ENCODE measurements around the gene ZBTB16.

Gene ZBTB16

GRCh38 chr11:114066046-114066648 lies 6.6 kb downstream of the ZBTB16 start:
- H2AFZ ChIP-seq (ENCODE audit: low read depth) = no peak overlapping the region
- H3K36me3 ChIP-seq (ENCODE audit: insufficient read depth) = no peaks in the 10 kb centered on the region
- H3K4me1 ChIP-seq (ENCODE audit: low read depth, poor library complexity, severe bottlenecking) = no peaks in the 10 kb centered on the region
- H3K4me2 ChIP-seq = no peak overlapping the region
- H3K79me2 ChIP-seq (ENCODE audit: insufficient read depth, low read depth) = no peaks in the 10 kb centered on the region
- no peak overlapping the region for H3K27ac ChIP-seq
- H3K9ac ChIP-seq = no peak overlapping the region
- H3K27me3 ChIP-seq (ENCODE audit: insufficient read depth, low read depth) = no peaks in the 10 kb centered on the region
- no peak for TF ChIP-seq CTCF (conservative IDR thresholded peaks at IDR 0.05; ENCODE audit: low read depth, low read length)
- no peak overlapping the region for H3K4me3 ChIP-seq (IDR thresholded peaks at IDR 0.05; ENCODE audit: insufficient read depth, low read depth, low read length)
- H4K20me1 ChIP-seq (ENCODE audit: insufficient read depth) = no peaks in the 10 kb centered on the region

- H3K9ac ChIP-seq = no peak overlapping the region
- H3K27me3 ChIP-seq (ENCODE audit: insufficient read depth, low read depth) = no peaks in the 10 kb centered on the region
- H2AFZ ChIP-seq (ENCODE audit: low read depth) = no peak overlapping the region
- H3K79me2 ChIP-seq (ENCODE audit: insufficient read depth, low read depth) = no peaks in the 10 kb centered on the region
- H3K4me3 ChIP-seq (IDR thresholded peaks at IDR 0.05; ENCODE audit: insufficient read depth, low read depth, low read length) = no peak overlapping the region
- no peaks in the 10 kb centered on the region for H3K4me1 ChIP-seq (ENCODE audit: low read depth, poor library complexity, severe bottlenecking)
- H3K4me2 ChIP-seq = no peak overlapping the region
- TF ChIP-seq CTCF (conservative IDR thresholded peaks at IDR 0.05; ENCODE audit: low read depth, low read length) = no peak
- H3K36me3 ChIP-seq (ENCODE audit: insufficient read depth) = no peaks in the 10 kb centered on the region
- H3K27ac ChIP-seq = no peak overlapping the region
- H4K20me1 ChIP-seq (ENCODE audit: insufficient read depth) = no peaks in the 10 kb centered on the region
Measured at GRCh38 chr11:114068327-114068726, 8.8 kb downstream of the ZBTB16 start.

- Histone ChIP-seq H3K4me3 (IDR thresholded peaks at IDR 0.05; ENCODE audit: insufficient read depth, low read depth, low read length) (no peak overlapping the region), H3K27me3 (ENCODE audit: insufficient read depth, low read depth) (no peaks in the 10 kb centered on the region), H4K20me1 (ENCODE audit: insufficient read depth) (no peaks in the 10 kb centered on the region), H3K4me2 (no peak overlapping the region), H3K4me1 (ENCODE audit: low read depth, poor library complexity, severe bottlenecking) (no peaks in the 10 kb centered on the region), H3K9ac (no peak overlapping the region), H3K27ac (no peak overlapping the region), H3K36me3 (ENCODE audit: insufficient read depth) (no peaks in the 10 kb centered on the region), H3K79me2 (ENCODE audit: insufficient read depth, low read depth) (no peaks in the 10 kb centered on the region), H2AFZ (ENCODE audit: low read depth) (no peak overlapping the region)
- no peak for TF ChIP-seq CTCF (conservative IDR thresholded peaks at IDR 0.05; ENCODE audit: low read depth, low read length)
Measured at GRCh38 chr11:114070464-114071139, 11.1 kb downstream of the ZBTB16 start.

GRCh38 chr11:114073007-114073827 lies 13.7 kb downstream of the ZBTB16 start:
- no peaks in the 10 kb centered on the region for H3K27me3 ChIP-seq (ENCODE audit: insufficient read depth, low read depth)
- no peak overlapping the region for H3K9ac ChIP-seq
- H3K4me1 ChIP-seq (ENCODE audit: low read depth, poor library complexity, severe bottlenecking) = no peaks in the 10 kb centered on the region
- no peaks in the 10 kb centered on the region for H3K36me3 ChIP-seq (ENCODE audit: insufficient read depth)
- TF ChIP-seq CTCF (conservative IDR thresholded peaks at IDR 0.05; ENCODE audit: low read depth, low read length) = no peak
- no peak overlapping the region for H3K27ac ChIP-seq
- H3K4me3 ChIP-seq (IDR thresholded peaks at IDR 0.05; ENCODE audit: insufficient read depth, low read depth, low read length) = no peak overlapping the region
- H2AFZ ChIP-seq (ENCODE audit: low read depth) = no peak overlapping the region
- H3K4me2 ChIP-seq = no peak overlapping the region
- no peaks in the 10 kb centered on the region for H3K79me2 ChIP-seq (ENCODE audit: insufficient read depth, low read depth)
- no peaks in the 10 kb centered on the region for H4K20me1 ChIP-seq (ENCODE audit: insufficient read depth)
